ENCODE data around the gene MSX2. TPM values are rescaled to one million over a fixed set of nuclear protein-coding genes. Genes with fewer than 3 reads are reported as not detected.
A peak's percentile ranks its signal among the peaks of the same experiment; 100 is the strongest.

Gene MSX2
- total RNA-seq, 1 experiment from 2014 or later: 4.9 TPM

- no peak for TF ChIP-seq CTCF (conservative IDR thresholded peaks at IDR 0.05; ENCODE audit: low read depth, low read length)
- TF ChIP-seq EZH2phosphoT487 (IDR thresholded peaks at IDR 0.05; ENCODE audit: borderline replicate concordance, low read length): no peak
- no peak for TF ChIP-seq EZH2 (IDR thresholded peaks at IDR 0.05; ENCODE audit: low read length, unreplicated experiment)
- Histone ChIP-seq H4K20me1 (ENCODE audit: low read length) (no peaks in the 10 kb centered on the region), H3K4me1 (ENCODE audit: insufficient read depth, low read length) (peaks cover 6% of the 10 kb centered on the region; the same call in 1 of the 2 replicates), H3K9me3 (ENCODE audit: low read length) (no peaks in the 10 kb centered on the region), H3K79me2 (ENCODE audit: low read length) (no peaks in the 10 kb centered on the region), H3K9ac (ENCODE audit: low read length) (no peak overlapping the region), H3F3A (ENCODE audit: low read length, unreplicated experiment) (no peaks in the 10 kb centered on the region), H3K27me3 (ENCODE audit: low read length) (peaks cover 6% of the 10 kb centered on the region; the same call in 1 of the 2 replicates), H3K36me3 (ENCODE audit: low read depth, low read length) (no peaks in the 10 kb centered on the region), H3K9me2 (replicated peaks; ENCODE audit: low read length) (no peaks in the 10 kb centered on the region), H3K4me2 (ENCODE audit: low read length) (no peak overlapping the region), H3K4me3 (ENCODE audit: low read length) (no peak overlapping the region), H2AFZ (ENCODE audit: low read length) (no peak overlapping the region), H3K27ac (ENCODE audit: low read length) (no peak overlapping the region)
- ChIA-PET POLR2A (ENCODE audit: unreplicated experiment) (no interaction called here), CTCF (no interaction called here)
- intact Hi-C loops (cut with micrococcal nuclease): no loop called here
- no TSS peak for BruUV-seq (replicated peaks)
- DNase-seq (no peak), ATAC-seq (no peak)
These were observed 49.0 kb downstream of the MSX2 start for GRCh38 chr5:174773371-174773770.

- Histone ChIP-seq H3K4me2 (ENCODE audit: low read length) (no peak overlapping the region), H3K9me2 (replicated peaks; ENCODE audit: low read length) (no peaks in the 10 kb centered on the region), H2AFZ (ENCODE audit: low read length) (no peak overlapping the region), H3K27me3 (ENCODE audit: low read length) (no peaks in the 10 kb centered on the region; the same call in 1 of the 2 replicates), H3K4me1 (ENCODE audit: insufficient read depth, low read length) (peaks cover 6% of the 10 kb centered on the region; the same call in 1 of the 2 replicates), H3K4me3 (ENCODE audit: low read length) (no peak overlapping the region), H3K79me2 (ENCODE audit: low read length) (no peaks in the 10 kb centered on the region), H4K20me1 (ENCODE audit: low read length) (no peaks in the 10 kb centered on the region), H3F3A (ENCODE audit: low read length, unreplicated experiment) (no peaks in the 10 kb centered on the region), H3K9ac (ENCODE audit: low read length) (no peak overlapping the region), H3K27ac (ENCODE audit: low read length) (no peak overlapping the region), H3K36me3 (ENCODE audit: low read depth, low read length) (no peaks in the 10 kb centered on the region), H3K9me3 (ENCODE audit: low read length) (no peaks in the 10 kb centered on the region)
- TF ChIP-seq EZH2phosphoT487 (IDR thresholded peaks at IDR 0.05; ENCODE audit: borderline replicate concordance, low read length) (no peak), CTCF (conservative IDR thresholded peaks at IDR 0.05; ENCODE audit: low read depth, low read length) (no peak), EZH2 (IDR thresholded peaks at IDR 0.05; ENCODE audit: low read length, unreplicated experiment) (no peak)
- BruUV-seq (replicated peaks): no TSS peak
- DNase-seq (no peak), ATAC-seq (no peak)
- intact Hi-C loops (cut with micrococcal nuclease): no loop called here
- POLR2A ChIA-PET (ENCODE audit: unreplicated experiment): no interaction called here
- CTCF ChIA-PET: no interaction called here
These were observed 50.7 kb downstream of the MSX2 start for GRCh38 chr5:174775081-174775480.

- H3K27me3 ChIP-seq (ENCODE audit: low read length): 0 out of 2 replicates have a peak, but pooled peaks cover 2% of the 10 kb centered on the region
- no peaks in the 10 kb centered on the region for H3K9me2 ChIP-seq (replicated peaks; ENCODE audit: low read length)
- no peak overlapping the region for H3K9ac ChIP-seq (ENCODE audit: low read length)
- intact Hi-C loops (cut with micrococcal nuclease): no loop called here
- H3F3A ChIP-seq (ENCODE audit: low read length, unreplicated experiment): no peaks in the 10 kb centered on the region
- no peaks in the 10 kb centered on the region for H3K9me3 ChIP-seq (ENCODE audit: low read length)
- no peak for TF ChIP-seq EZH2 (IDR thresholded peaks at IDR 0.05; ENCODE audit: low read length, unreplicated experiment)
- CTCF ChIA-PET: no interaction called here
- H3K27ac ChIP-seq (ENCODE audit: low read length): peak overlapping the region; percentile 32; the same call in 1 of the 2 replicates
- no peaks in the 10 kb centered on the region for H4K20me1 ChIP-seq (ENCODE audit: low read length)
- DNase-seq (peak; percentile 57), ATAC-seq (no peak)
- peaks cover 6% of the 10 kb centered on the region; the same call in 1 of the 2 replicates for H3K4me1 ChIP-seq (ENCODE audit: insufficient read depth, low read length)
- BruUV-seq (replicated peaks): no TSS peak
- no peaks in the 10 kb centered on the region for H3K79me2 ChIP-seq (ENCODE audit: low read length)
- H3K4me3 ChIP-seq (ENCODE audit: low read length): no peak overlapping the region
- POLR2A ChIA-PET (ENCODE audit: unreplicated experiment): no interaction called here
- H3K4me2 ChIP-seq (ENCODE audit: low read length): peak overlapping the region; percentile 31; the same call in 1 of the 2 replicates
- no peak overlapping the region for H2AFZ ChIP-seq (ENCODE audit: low read length)
- H3K36me3 ChIP-seq (ENCODE audit: low read depth, low read length): no peaks in the 10 kb centered on the region
These were observed 52.7 kb downstream of the MSX2 start for GRCh38 chr5:174777111-174777510.
